T-helper 9 cell (primary cell): ENCODE measurements around the gene SRGAP3.
"Not testable (repeated sequence)": the region's sequence is repeated elsewhere in the genome, so short reads cannot be mapped to it uniquely, and the experiment has no call there.

Experiments used
- DNase-seq: peaks from one replicate; pipeline ENCODE4 v3.0.0-alpha.2; 2020

SRGAP3 gene

DNA sequence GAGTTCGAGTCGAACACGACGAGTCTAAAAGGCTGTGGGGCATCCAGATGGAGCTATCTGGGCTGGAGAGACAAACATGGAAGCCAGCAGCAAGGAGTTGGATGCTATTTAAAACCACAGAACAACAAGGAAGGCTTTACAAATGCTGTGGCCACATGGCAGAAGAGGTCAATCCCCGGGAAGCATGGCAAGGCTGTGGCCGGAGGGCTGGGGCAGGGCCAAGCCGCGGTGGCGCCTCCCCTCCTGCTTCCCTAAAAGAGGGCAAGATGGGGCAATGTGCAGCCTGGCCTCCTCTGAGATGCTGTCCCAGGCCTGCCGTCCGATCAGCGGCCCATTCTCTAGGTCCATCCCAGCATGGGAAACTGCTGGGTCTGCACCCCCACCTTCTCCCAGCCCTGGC lies 139.1 kb downstream of the SRGAP3 start:
- no peak for DNase-seq

DNA sequence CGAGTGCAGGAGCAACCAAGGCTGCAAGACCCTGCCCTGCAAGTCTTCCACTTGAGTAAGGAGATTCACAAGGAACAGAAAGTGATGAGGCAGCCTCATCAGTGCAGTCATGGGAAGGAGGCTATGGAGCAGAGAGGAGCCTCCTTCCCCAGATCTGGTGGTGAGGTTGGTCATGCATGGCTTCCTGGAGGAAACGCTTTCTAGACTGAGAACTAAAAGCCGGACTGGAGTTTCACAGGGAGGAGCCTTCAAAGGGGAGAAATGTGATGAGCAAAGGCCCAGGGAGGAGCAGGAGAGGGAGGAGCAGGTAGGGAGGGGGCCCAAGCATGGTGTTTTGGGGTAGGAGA lies 139.9 kb downstream of the SRGAP3 start:
- no peak for DNase-seq

DNA sequence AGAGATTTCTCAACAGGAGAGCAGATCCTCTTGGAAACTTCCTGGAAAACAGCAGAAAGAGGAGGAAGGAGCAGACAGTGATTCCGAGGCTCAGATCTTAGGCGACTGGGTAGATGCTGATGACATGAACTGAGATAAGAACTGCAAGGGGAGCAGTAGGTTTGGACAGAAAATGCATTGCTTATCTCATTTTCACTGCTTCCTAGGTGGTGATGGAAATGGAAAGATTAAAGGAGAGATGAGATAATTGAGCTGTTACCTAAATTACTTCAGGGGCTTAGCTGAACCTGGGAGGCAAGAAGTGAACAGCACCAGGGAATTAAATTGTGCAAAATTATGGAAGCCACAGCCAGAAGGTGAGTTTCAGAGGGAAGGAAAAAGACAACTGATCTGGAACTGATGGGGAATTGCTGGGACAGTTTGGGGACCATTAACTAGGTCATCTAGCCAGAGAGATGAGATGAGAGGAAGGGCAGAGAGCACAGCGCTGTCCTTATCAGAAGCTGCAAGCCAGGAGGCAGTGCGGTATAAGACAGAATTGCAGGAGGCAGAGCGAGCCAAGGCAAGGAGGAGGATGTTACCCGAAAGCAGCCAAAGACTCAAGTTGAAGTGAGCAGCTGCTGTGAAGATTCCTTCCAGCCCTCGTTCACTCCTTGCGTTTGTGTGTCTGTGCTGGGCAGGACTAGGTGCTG lies 140.4 kb downstream of the SRGAP3 start:
- no peak for DNase-seq

GRCh38 chr3:9107738-9108137 lies 141.7 kb downstream of the SRGAP3 start:
- DNase-seq, result no peak

DNA sequence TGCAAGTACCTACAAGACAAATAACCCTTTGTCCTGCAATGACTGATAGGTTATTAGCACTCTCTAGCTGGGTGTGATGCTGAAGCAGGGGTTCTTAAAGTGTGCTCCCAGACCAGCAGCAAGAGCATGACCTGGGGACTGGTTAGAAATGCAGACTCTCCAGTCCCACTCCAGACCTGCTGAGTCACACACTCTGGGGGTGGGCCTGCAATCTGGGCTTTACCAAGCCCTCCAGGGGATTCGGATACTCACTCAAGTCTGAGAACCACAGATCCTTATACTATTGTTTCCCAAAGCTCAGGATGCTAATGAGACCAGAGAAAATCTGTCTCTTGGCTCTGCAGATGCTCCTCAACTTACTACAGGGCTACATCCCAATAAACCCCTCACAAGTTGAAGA lies 144.0 kb downstream of the SRGAP3 start:
- no peak for DNase-seq

DNA sequence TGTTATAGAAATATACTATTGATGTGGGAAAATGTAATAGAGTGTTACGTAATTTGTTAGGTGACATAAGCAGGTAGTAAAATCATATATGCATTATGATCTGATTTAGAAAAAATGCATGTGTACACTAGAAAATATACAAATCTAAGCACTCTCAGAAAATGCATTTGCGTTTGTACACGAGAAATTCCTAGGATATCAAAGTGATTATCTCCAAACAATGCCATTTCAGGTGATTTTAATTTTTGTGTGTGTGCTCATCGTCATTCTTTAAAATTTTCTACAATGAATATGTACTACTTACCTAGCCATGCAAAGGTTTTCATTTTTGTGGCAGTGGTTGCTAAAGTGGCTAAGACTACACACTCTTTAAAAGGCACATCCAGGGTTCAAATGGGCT lies 145.3 kb downstream of the SRGAP3 start:
- no peak for DNase-seq

DNA sequence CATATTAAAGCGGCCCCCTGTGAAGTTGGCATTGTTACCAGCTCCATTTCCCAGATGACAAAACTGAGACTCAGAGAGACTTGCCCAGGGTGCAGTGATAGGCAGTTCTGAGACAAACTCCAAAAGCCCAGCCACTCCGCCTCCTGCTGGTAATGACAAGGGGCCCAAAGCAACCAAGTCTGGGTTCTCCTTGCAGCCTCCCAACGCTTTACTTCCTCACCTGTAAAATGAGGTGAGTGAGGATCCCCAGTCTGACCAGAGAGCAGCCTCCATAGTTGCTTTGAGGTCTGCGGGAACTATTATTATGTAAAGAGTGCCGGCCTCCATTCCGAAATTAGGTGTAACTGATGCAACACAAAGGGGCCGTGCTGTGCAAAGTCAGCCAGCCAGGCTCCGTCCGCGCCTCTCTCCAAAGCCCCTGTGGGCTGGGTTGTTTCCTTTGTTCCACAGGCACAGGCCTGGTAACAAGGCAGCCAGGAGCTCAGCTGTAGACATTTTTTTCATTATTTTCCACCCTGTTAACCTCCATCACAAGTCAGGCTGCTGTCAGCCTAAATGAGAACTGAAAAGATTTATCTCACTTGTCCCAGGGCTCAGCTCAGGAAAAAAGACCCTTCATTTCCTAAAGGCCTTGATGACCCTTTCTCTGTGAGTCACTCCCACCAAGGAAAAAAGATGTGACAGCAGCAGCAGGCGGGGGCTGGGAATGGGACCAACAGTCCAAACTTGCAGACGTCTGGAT lies 147.0 kb downstream of the SRGAP3 start:
- no peak for DNase-seq

GRCh38 chr3:9101286-9101685 lies 148.2 kb downstream of the SRGAP3 start:
- DNase-seq, result no peak

DNA sequence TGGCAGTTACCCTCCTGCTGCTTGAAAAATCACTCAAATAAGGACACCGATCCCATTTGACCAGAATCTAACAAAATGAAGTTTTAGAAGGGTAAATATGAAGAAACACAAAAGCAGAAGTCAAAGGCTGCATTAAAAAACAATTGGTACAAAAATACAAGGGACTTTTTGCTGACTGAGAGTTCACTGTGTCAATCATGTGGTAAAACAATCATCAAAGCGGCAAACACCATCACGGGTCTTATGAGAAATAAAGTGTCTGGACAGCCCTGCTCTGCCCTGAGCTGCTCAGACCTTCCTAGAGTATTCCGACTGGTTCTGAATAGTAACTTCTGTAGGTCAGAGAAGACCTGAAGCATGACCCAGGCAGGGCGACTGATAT lies 148.9 kb downstream of the SRGAP3 start:
- no peak for DNase-seq

DNA sequence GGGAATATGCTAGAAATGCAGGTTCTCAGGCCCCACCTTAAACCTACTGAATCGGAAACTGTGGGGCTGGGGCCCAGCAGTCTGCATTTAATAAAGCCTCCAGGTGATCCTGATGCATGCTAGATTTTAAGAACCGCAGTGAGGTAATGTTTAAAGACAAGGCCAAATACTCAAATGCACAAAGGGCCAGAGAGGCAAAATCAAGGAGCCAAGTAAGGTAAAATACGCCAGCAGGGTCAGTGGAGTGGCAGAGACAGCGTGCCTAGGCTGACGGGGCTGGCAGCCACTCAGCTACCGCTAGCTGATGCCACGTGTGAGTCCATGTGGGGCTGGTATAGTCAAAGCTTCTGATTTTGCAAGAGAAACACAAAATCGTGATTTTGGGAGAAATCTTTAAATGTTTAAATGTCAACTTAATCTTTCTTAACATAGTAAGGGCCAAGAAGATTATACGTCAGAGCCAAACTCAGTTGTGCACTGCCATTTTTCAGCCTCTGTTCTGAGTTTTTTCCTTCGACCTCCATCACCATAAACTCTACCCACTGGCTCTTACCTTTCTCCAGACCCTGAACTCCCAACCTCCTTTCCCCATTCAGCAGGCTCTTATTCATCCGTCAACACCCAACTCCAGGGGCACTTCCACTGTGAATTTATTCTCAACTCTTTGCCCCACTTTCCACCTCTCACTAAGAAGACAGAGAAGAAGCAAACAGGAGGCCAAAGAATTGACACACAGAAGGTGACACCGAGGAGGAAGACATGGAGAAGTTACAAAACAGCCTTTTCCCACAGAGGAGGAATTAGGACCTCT lies 149.5 kb downstream of the SRGAP3 start:
- no peak for DNase-seq

DNA sequence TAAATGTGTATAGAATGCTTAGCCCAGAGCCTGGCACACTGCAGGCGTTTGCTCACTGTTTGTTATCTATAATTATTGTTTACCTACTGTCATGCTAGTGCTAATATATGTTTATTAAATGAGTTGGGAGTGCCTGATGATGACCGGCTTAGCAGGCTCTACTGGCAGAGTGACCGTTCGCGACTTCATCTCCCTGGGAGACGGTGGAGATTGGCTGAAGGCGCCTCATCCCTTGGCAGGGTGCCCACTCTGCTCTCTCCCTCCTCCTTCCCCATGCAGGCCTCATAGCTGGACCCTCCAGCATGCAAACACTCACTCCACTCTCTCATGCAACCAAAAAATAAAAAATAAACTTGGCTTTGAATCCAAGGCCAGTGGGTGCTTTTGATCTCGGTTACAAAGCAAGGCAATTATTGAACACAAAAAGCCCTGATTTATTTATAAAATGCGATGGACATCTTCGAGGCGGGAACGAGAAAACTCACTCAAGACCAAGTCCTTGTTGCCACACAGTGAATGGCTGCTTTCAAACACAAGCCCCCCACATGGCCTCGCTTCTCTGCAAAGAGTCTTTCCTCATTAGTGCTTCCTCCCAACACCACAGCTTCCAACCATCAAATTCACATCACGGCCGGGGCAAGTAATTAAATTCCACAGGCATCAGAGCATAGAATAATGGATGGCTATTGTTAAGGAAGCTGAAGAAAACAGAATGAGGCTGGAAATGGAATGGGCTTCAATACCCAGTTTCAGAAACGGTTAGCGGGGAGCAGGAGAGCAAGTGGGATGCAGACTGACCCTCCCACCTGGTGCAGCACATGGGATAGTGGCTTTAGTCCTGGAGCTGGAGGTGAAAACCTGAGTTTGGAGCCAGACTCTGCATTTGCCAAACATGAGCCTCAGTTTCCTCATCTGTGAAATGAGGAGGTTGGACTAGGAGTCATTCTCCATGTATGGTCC lies 150.4 kb downstream of the SRGAP3 start:
- DNase-seq, result no peak

GRCh38 chr3:9097495-9097894 lies 152.0 kb downstream of the SRGAP3 start:
- no peak for DNase-seq

GRCh38 chr3:9091486-9092235 lies 157.8 kb downstream of the SRGAP3 start:
- DNase-seq, result no peak

DNA sequence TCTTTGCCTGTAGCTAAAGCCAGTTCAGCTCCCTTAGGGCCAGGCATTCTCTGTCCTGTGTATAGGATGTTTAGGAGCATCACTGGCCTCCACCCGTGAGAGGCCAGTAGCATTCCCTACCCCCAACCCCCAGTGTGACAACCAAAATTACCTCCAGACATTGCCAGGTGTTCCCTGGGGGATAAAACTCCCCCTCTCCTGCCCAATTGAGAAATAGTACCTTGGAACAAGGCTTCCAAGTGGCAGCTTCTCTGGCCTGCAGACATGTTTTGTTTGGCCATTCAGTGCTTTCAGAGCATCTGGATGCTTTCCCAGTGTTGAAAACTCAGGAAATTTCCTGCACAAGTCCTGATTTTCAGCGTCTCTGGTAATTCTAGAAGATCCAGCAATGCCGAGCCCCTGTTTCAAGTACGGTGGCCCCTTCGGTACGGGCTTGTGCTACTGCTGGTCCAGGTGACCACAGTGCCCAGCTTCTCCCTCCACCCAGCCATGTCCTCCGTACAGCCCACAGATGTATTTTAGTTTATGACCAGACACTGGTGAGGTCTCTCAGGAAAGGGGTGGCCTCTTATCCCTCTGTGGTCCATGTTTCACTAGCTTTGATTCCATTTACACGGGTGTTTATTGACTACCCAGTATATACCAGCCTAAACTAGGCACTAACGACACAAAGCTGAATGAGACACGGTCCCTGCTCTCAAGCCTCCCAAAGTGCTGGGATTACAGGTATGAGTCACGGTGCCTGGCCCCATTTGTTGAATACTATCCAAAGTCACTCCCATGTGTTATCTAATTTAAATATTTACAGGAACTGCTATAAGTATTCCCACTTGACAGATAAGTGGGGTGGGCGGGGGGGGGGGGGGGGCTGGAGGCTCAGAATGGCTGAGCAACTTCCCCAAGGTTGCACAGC lies 160.7 kb downstream of the SRGAP3 start:
- no peak for DNase-seq

DNA sequence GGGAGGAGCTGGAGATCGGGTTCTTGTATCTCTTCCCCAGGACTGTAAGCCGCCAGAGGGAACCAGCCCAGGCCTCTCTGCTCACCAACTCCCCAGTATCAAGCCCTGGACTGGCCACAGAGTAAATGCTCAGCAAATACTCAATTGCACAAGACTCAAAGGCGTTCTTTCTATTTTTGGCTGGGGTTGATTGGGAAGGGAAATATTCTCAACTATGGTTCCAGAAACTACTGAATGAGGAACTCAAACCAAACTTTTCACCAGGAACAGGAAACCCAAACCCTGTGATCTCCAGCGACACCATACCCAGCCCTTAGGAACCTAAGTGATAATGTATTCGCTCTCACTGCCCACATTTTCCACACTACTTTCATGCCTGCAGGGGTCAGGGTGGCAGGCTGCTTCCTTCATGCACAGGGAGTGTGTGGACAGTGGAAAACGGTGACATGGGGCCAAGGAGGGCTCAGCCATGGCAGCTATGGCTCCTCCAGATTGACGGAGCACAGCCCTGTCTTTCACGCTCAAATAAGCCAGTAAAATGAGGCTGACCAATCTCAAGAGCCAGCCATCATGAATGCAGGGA lies 161.5 kb downstream of the SRGAP3 start:
- DNase-seq, result no peak

DNA sequence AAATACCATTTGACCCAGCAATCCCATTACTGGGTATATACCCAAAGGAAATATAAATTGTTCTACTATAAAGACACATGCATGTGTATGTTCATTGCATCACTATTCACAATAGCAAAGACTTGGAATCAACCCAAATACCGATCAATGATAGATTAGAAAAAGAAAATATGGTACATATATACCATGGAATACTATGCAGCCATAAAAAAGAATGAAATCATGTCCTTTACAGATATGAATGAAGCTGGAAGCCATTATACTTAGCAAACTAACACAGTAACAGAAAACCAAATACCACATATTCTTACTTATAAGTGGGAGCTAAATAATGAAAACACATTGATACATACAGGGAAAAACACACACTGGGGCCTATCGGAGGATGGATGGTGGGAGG lies 164.0 kb downstream of the SRGAP3 start:
- DNase-seq, result not testable (repeated sequence)

- DNase-seq, result no peak
Measured at GRCh38 chr3:9081184-9081818, 168.1 kb downstream of the SRGAP3 start.

DNA sequence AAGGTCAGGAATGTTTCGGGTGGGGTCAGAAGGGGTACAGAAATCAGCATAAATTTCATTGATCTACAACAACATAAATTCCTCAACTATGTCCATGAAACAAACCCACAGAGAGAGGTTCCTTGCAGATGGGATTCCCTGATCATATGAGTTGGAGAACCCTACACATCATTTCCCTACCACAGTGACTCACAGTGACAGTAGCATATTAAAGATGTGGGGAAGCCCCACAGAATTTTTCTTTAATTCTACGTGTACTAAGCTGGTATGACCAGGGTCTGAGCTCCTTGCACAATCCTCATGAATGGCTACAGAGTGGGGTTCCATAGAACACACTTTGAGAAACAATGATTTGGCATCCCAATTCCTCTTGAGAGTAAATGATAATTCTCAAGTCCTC lies 169.3 kb downstream of the SRGAP3 start:
- DNase-seq, result no peak

GRCh38 chr3:9079676-9080075 lies 169.8 kb downstream of the SRGAP3 start:
- no peak for DNase-seq
